HG03066 (cell line): ENCODE data around the gene SCRN1.
"Not testable (repeated sequence)": the region's sequence is repeated elsewhere in the genome, so short reads cannot be mapped to it uniquely, and the experiment has no call there.

Experiments used
- ATAC-seq: cut with Tn5 transposase; IDR thresholded peaks from one replicate; pipeline ENCODE4 v1.9.1; 2021; ENCODE audit warnings: low read depth; ENCODE audit not compliant: unreplicated experiment

SCRN1 gene

GRCh38 chr7:29970158-29970557, 19.4 kb downstream of the SCRN1 start:
- no peak for ATAC-seq

- no peak for ATAC-seq
Observed at GRCh38 chr7:29969738-29970137, 19.9 kb downstream of the SCRN1 start.

DNA sequence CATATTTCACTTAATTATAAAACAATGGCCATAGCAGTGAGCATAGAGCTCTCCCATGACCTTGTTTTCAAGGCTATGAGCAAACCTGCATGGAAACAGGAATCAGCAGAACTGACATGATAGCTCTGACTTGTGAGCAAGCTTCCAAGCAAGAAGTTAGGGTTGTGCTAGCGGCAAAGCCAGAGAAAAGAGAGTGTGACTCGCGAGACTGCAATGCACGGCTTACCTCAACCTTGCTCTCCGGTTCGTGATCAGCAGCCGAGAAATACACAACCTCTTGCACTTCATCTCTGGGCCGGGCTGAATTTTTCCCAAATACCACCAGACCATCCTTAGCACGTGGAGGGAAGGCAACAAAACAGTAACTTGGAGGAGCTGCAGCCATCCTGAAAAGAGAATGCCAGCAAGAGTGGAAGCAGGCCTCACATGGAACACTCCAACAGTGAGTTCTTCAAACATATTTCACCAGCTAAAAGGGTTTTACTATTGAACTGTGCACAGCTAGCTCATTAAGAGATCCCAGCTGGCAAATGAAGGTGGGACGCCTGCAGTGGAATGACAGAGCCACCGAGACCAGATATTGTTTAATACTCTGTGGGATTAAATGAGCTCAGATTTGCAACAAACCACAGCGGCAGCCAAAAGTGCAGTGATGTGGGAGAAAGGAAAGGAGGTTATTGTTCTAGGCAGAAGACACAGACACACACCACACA, 20.8 kb downstream of the SCRN1 start:
- ATAC-seq = no peak

DNA sequence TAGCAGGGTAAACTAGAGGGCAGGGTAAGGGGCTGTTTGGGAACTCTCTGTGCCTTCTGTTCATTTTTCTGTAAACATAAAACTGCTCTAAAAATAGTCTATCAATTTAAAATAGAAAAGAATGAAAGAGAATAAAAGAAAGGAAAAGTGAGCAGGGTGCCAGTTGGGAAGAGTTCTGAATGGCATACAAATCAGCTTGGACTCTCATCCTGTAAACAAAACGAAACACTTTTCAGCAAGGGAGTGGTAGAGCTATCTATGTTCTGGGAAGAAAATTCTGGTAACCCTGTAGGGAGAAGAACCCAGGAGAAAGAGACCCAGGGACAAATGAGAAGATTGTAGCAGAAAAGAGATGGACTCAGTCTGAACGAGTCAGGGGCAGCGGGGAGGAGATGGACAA, 24.6 kb downstream of the SCRN1 start:
- ATAC-seq = no peak

GRCh38 chr7:29962035-29962434, 27.6 kb downstream of the SCRN1 start:
- no peak for ATAC-seq

DNA sequence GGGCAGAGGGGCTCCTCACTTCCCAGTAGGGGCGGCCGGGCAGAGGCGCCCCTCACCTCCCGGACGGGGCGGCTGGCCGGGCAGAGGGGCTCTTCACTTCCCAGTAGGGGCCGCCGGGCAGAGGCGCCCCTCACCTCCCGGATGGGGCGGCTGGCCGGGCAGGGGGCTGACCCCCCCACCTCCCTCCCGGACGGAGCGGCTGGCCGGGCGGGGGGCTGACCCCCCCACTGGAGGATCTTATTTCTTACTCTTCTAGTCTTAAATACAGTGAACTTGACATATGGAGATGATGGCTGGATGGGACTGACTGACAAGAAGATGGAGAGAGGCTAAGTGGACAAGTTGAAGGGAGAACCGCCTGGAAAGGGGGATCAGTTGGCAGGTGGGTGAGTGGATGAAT, 28.0 kb downstream of the SCRN1 start:
- not testable (repeated sequence) for ATAC-seq

GRCh38 chr7:29958667-29959358, 30.8 kb downstream of the SCRN1 start:
- ATAC-seq = no peak

DNA sequence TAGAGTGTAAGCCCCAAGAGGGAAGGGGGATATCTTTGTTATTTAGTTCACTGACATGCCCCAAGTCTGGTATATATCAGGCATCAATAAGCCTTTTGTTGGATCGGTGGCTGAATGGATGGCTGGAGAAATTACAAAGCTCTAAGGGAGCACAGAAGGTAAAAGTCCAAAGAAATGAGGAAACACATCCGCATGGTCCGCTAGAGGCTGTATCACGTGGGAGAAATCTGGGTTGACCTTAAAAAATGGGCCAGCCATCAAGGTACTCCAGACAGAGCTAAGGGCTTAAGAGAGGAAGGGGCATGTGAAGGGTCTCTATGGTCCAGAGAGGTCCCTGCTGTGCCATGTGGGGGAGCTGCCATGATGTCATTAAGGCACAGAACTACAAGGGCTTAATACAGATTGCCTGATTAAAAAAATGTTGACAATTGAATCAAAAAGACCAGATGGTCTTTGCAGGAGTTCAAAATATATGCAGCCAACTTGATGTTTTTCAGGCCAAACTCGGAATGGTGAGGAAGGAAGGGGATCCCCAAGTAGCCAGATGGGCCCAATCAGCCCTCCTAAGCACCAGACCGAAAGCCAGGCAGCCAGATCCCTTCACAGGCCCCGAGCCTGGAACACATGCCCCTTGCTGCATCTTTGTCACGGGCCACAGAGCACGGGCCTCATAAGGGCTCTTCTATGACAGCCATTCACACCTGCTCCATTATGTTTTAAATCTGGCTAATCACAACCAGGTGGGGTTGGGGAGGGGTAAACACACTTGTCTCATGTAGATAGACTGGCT, 31.9 kb downstream of the SCRN1 start:
- no peak for ATAC-seq

DNA sequence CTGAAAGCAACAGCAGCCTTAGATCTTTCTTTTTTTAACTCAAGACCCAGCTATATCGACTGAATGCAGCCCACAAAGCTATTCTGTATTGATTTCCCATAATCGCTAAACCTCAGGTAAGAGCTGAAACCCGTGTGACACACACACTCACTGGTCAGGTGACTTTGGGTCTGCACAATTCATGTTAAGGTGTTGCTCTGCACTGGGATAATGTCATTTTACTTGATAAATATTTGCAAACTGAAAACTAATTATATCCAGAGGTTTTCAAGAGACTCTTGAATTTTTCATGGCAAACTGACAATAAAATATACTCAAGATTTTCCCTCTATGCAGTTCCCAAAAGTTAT, 33.1 kb downstream of the SCRN1 start:
- ATAC-seq = no peak

- no peak for ATAC-seq
Observed at GRCh38 chr7:29955799-29956486, 33.7 kb downstream of the SCRN1 start.

- ATAC-seq = no peak
Observed at GRCh38 chr7:29955075-29955792, 34.4 kb downstream of the SCRN1 start.

DNA sequence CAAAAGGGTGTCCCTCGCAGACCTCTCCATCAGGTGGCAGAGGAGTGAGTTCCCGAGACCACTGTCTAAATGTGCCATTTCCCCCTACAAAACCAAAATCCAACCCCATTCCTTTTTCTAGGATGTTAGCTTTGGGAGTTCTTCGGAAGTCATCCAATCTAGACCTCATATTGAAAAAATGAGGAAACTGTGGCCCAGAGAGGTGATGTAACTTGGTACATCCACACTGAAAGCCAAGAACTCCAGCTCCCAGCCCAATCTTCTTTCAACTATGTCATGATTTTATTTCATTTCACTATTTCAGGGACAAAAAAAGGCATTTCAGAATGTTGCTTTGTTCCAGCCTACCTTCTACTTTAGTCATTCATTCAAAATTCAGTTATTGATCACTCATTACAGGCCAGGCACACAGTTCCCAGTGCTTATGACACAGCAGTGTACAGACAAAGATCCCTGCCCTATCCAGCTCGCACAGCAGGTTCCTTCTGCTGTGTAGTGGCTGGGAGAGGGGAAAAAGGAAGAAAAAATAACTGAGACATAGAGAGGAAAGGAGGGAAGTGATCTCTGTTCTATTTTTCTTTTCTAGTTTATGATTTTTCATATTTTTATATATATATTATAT, 35.8 kb downstream of the SCRN1 start:
- no peak for ATAC-seq

DNA sequence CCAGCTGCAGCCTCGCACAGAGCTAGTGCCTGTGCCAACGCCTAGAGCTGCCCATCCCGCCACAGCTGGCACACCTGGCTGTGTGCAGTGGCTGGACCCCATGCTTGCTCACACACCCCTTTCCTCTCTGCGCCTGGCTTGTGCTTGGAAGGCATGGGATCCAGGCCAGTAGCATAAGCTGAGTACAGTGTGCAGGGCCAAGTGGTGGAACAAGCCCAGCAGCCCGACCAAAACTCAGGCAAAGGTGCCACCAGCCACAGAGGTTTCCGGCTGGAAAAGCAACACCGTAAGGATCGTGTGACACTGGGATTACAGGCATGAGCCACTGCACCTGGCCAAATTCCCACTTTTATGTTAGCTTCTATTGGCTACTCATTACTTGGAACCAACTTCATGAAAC, 38.4 kb downstream of the SCRN1 start:
- no peak for ATAC-seq

- no peak for ATAC-seq
Observed at GRCh38 chr7:29950480-29950879, 39.1 kb downstream of the SCRN1 start.

- ATAC-seq = no peak
Observed at GRCh38 chr7:29948587-29948986, 41.0 kb downstream of the SCRN1 start.

DNA sequence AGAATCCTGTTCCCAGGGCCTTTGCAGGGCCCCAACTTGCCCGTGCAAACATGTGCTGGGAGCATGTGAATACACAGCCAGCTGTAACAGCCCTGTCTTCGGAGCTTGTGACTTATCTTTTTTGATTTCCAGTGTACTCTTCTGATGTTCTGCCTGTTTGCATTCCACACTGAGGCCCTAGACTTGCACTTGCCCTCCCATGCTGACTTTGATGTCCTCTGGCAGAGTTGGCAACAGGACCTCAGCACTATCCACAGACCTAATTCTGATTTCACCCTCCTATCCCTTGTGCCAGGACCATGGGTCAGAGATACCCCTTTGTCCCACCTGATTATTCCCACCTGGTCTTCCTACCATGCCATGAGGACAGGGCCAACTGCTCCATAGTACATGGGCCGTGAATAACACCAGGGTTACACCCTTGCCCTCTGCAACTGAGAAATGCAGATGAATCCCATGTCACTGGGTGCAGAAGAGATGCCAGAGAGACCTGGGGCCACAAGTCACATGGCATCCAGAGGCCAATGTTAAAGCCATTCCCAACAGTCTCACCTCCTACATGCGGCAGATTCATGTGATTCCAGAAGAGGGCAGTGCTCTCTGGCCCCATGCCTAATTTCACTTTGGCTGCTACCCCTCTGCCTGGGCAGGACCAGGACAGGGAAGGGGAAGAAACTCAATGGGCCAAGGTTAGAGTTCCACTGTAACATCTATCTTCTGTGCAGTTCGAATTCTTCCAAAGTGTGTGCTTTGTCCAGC, 43.0 kb downstream of the SCRN1 start:
- ATAC-seq = no peak

GRCh38 chr7:29945259-29945809, 44.3 kb downstream of the SCRN1 start:
- no peak for ATAC-seq

DNA sequence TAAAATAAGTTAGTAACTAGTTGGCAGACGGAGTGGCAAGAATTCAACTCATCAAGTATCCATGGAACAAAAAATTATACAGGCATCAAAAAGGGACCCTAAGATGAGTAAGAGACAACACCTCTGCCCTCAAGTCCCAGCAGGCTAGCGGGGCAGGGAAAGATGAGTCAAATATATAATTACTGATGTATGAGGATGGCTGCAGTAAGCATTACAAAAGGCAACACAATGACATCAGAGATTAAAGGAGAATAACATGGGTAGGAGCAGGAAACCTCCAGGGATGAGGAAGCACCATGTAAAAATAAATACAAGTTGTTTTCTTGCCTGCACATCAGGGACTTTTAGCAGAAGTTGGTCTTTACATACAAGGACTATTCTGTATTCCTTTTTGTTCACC, 49.4 kb downstream of the SCRN1 start:
- ATAC-seq = no peak

DNA sequence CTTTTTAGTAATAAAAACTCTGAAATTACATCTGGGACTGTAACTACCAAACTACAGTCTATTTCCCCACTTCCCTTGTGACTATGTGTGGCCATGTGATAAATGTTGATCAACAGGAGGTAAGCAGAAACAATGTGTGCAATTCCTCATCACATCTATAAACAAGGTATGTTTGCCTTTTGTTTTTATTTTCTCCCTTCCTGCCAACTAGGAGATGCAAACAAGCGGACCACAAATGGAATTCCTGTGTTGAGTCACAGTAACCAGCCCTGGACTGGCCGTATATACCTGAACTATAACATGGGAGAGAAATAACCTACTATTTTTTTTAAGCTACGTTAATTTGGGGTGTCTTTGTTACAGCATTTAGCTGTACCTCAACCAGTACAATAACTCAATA, 52.5 kb downstream of the SCRN1 start:
- no peak for ATAC-seq
